Thoracic aorta (tissue), 2 donors: ENCODE measurements around the gene UBE2J2. TPM values are rescaled to one million over a fixed set of nuclear protein-coding genes. Genes with fewer than 3 reads are reported as not detected.

Experiments used
- ATAC-seq: fragments of 150-250 bp; one replicate; pipeline ENCODE4 v1.8.0; 2017; ENCODE audit warnings: low read depth; ENCODE audit not compliant: insufficient number of reproducible peaks, low FRiP score
- DNase-seq: peaks from one replicate; pipeline ENCODE4 v3.0.0-alpha.2; 2020; ENCODE audit warnings: low spot score
- H3K27ac ChIP-seq, 2 donors: fragments of 200-600 bp; sonication (generic); 1 replicate in 1 of 2; 2 replicates in 1 of 2; pipeline ENCODE4 v1.5.1; 2016; ENCODE audit warnings: mild to moderate bottlenecking in 2 of 2, moderate library complexity in 2 of 2
- H3K27me3 ChIP-seq: fragments of 200-600 bp; sonication (generic); replicated peaks from 2 replicates; pipeline ENCODE4 v1.6.0; 2016; ENCODE audit warnings: mild to moderate bottlenecking; ENCODE audit not compliant: insufficient read depth
- H3K36me3 ChIP-seq: fragments of 200-600 bp; sonication (generic); one replicate; pipeline ENCODE4 v1.5.1; 2016
- H3K4me1 ChIP-seq, 2 donors: fragments of 200-600 bp; sonication (generic); 1 replicate in 1 of 2; 2 replicates in 1 of 2; pipeline versions ENCODE4 v1.5.1 to v1.6.0; 2016; ENCODE audit warnings: low read depth in 2 of 2, mild to moderate bottlenecking in 1 of 2; ENCODE audit not compliant: control insufficient read depth in 1 of 2
- H3K4me3 ChIP-seq: fragments of 200-600 bp; sonication (generic); 2 replicates; pipeline ENCODE4 v1.5.1; 2016; ENCODE audit warnings: mild to moderate bottlenecking
- H3K9me3 ChIP-seq: fragments of 200-600 bp; sonication (generic); 2 replicates; pipeline ENCODE4 v1.5.1; 2016
- CTCF ChIP-seq: fragments of 200-600 bp; sonication (generic); IDR thresholded peaks from one replicate; pipeline ENCODE4 v1.5.1; 2019; ENCODE audit warnings: antibody characterized with exemption
- total RNA-seq, 2 donors: library from RNA; depleted of rRNA; stranded (reverse); fragments of >200 nt; gene quantifications; one replicate each; pipeline versions ENCODE4 v1.1.0 to v1.2.3, GENCODE V29; 2016

Gene UBE2J2
- total RNA-seq, 2 donors from 2014 or later: 43.5 to 57.7 TPM

DNA sequence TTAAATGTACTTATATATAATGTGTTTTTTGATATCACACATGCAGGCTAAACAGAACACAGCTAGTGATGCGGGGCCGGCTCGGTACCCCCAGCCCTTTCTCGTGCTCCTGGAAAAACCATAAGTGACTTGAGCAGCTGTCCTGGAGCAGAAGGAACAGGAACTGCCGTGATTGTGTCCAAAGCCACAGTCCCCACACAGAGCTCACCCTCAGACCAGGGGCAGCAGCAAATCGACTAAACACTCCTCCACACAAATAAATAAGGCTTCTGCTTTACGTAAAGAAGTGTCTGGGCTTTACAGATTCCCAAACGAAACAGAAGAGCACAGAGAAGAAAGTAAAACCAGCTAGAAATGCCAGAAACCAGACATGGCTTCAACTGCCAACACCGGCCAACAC, 9.6 kb downstream of the UBE2J2 start:
- no peak for TF ChIP-seq CTCF
- peaks cover 49% of the 10 kb centered on the region for H3K36me3 ChIP-seq
- no peak for DNase-seq
- no peaks in the 10 kb centered on the region for H3K4me1 ChIP-seq
- H3K27ac ChIP-seq: no peak overlapping the region
- H3K27me3 ChIP-seq: no peaks in the 10 kb centered on the region
- H3K4me3 ChIP-seq: no peak overlapping the region
- no peaks in the 10 kb centered on the region for H3K9me3 ChIP-seq
- ATAC-seq: no peak

DNA sequence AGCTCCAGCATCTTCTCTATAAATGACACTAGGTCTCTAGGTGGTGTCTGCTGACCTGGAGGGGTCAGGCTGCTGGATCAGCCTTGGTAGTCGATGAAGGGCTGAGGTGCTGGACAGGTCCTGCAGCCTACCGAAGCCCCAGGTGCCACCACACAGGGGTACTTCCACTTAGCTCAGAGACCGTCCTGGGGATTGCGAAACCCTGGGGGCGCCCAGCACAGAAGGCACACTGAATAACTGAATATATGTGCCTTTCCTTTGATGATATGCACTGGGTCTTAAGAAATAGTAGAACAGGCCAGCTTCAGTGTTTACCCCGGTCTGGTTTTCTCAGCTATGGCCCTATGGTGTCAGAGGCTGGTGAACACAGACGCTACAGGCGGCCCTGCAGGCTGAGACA, 10.9 kb downstream of the UBE2J2 start:
- DNase-seq (no peak), ATAC-seq (no peak)
- peaks cover 50% of the 10 kb centered on the region for H3K36me3 ChIP-seq
- no peak overlapping the region for H3K4me3 ChIP-seq
- no peaks in the 10 kb centered on the region for H3K27me3 ChIP-seq
- no peaks in the 10 kb centered on the region for H3K9me3 ChIP-seq
- no peak overlapping the region for H3K27ac ChIP-seq
- no peaks in the 10 kb centered on the region for H3K4me1 ChIP-seq
- TF ChIP-seq CTCF: no peak

- no peak for TF ChIP-seq CTCF
- Histone ChIP-seq H3K4me3 (no peak overlapping the region), H3K27me3 (no peaks in the 10 kb centered on the region), H3K27ac (no peak overlapping the region), H3K36me3 (peaks cover 45% of the 10 kb centered on the region), H3K9me3 (no peaks in the 10 kb centered on the region), H3K4me1 (no peaks in the 10 kb centered on the region)
- ATAC-seq (no peak), DNase-seq (no peak)
Observed at GRCh38 chr1:1262071-1262470, 11.6 kb downstream of the UBE2J2 start.

- Histone ChIP-seq H3K27me3 (no peaks in the 10 kb centered on the region), H3K27ac (no peak overlapping the region), H3K4me1 (no peaks in the 10 kb centered on the region), H3K9me3 (no peaks in the 10 kb centered on the region), H3K36me3 (peaks cover 48% of the 10 kb centered on the region), H3K4me3 (no peak overlapping the region)
- no peak for ATAC-seq
- DNase-seq: no peak
- no peak for TF ChIP-seq CTCF
Observed at GRCh38 chr1:1260843-1261560, 12.7 kb downstream of the UBE2J2 start.

- Histone ChIP-seq H3K9me3 (no peaks in the 10 kb centered on the region), H3K4me3 (no peak overlapping the region), H3K27ac (no peak overlapping the region), H3K27me3 (no peaks in the 10 kb centered on the region), H3K36me3 (peaks cover 53% of the 10 kb centered on the region), H3K4me1 (no peaks in the 10 kb centered on the region)
- TF ChIP-seq CTCF: no peak
- DNase-seq: no peak
- ATAC-seq: no peak
Observed at GRCh38 chr1:1259951-1260600, 13.6 kb downstream of the UBE2J2 start.
